DND-41 (cell line): Measurements from ENCODE around the gene SUPT3H.

Experiments
- ATAC-seq: fragments of 200-7000 bp; cut with Tn5 transposase; 3 replicates; pipeline ENCODE4 v1.9.1; 2021; ENCODE audit warnings: low read depth; ENCODE audit not compliant: insufficient read depth
- DNase-seq: peaks from one replicate; pipeline ENCODE4 v3.0.0-alpha.2; 2020
- H2AFZ ChIP-seq: 2 replicates; pipeline ENCODE4 v1.6.0; 2012; ENCODE audit warnings: low read depth, low read length
- H3K27ac ChIP-seq: 2 replicates; pipeline ENCODE4 v1.5.1; 2012; ENCODE audit warnings: low read length, inconsistent platforms
- H3K27me3 ChIP-seq: fragments of 200-600 bp; sonication (generic); 2 replicates; pipeline ENCODE4 v1.6.0; 2012; ENCODE audit warnings: low read length, mild to moderate bottlenecking, inconsistent platforms; ENCODE audit not compliant: insufficient read depth, poor library complexity
- H3K36me3 ChIP-seq: 2 replicates; pipeline ENCODE4 v1.5.1; 2012; ENCODE audit warnings: low read length, inconsistent platforms; ENCODE audit not compliant: insufficient read depth
- H3K4me1 ChIP-seq: 2 replicates; pipeline ENCODE4 v1.5.1; 2012; ENCODE audit warnings: mild to moderate bottlenecking, low read length; ENCODE audit not compliant: insufficient read depth
- H3K4me2 ChIP-seq: 2 replicates; pipeline ENCODE4 v1.6.0; 2012; ENCODE audit warnings: mild to moderate bottlenecking, moderate library complexity, low read length, inconsistent platforms; ENCODE audit not compliant: insufficient read depth
- H3K4me3 ChIP-seq, 2 experiments: fragments of 200-600 bp in 1 of 2; shearing (Covaris generic) in 1 of 2; 2 replicates each; pipeline ENCODE4 v1.5.1; 2012 to 2016; ENCODE audit warnings: inconsistent platforms in 2 of 2, low read length in 2 of 2, mild to moderate bottlenecking in 2 of 2, low read depth in 1 of 2, moderate library complexity in 1 of 2
- H3K79me2 ChIP-seq: 2 replicates; pipeline ENCODE4 v1.6.0; 2012; ENCODE audit warnings: low read length, inconsistent platforms; ENCODE audit not compliant: insufficient read depth
- H3K9ac ChIP-seq: 2 replicates; pipeline ENCODE4 v1.6.0; 2012; ENCODE audit warnings: low read depth, mild to moderate bottlenecking, inconsistent platforms, low read length, moderate library complexity
- H3K9me3 ChIP-seq: 2 replicates; pipeline ENCODE4 v1.5.1; 2012; ENCODE audit warnings: low read length, moderate library complexity, mild to moderate bottlenecking, inconsistent platforms; ENCODE audit not compliant: insufficient read depth, severe bottlenecking
- H4K20me1 ChIP-seq: 2 replicates; pipeline ENCODE4 v1.6.0; 2012; ENCODE audit warnings: low read length; ENCODE audit not compliant: insufficient read depth
- CTCF ChIP-seq: IDR thresholded peaks from 2 replicates; pipeline ENCODE4 v1.5.1; 2012; ENCODE audit warnings: borderline replicate concordance, low read length, moderate library complexity, mild to moderate bottlenecking; ENCODE audit not compliant: poor library complexity, severe bottlenecking; ENCODE audit errors: extremely low read depth
- EZH2 ChIP-seq: IDR thresholded peaks from 3 replicates; pipeline ENCODE4 v1.6.1; 2012; ENCODE audit warnings: borderline replicate concordance, low read depth, mild to moderate bottlenecking, moderate library complexity, low read length, inconsistent platforms; ENCODE audit not compliant: severe bottlenecking

The SUPT3H gene

GRCh38 chr6:45367999-45368398 is 9.7 kb downstream of the SUPT3H start:
- no peak for ATAC-seq
- H3K27ac ChIP-seq, result no peak overlapping the region
- H3K9me3 ChIP-seq, result no peaks in the 10 kb centered on the region
- H2AFZ ChIP-seq, result no peak overlapping the region
- H3K4me2 ChIP-seq, result no peak overlapping the region
- no peak for DNase-seq
- H3K4me3 ChIP-seq, result no peak overlapping the region
- H3K36me3 ChIP-seq, result no peaks in the 10 kb centered on the region
- H3K9ac ChIP-seq, result no peak overlapping the region
- TF ChIP-seq EZH2 (no peak), CTCF (no peak)
- no peaks in the 10 kb centered on the region for H3K4me1 ChIP-seq
- no peaks in the 10 kb centered on the region for H4K20me1 ChIP-seq
- no peaks in the 10 kb centered on the region for H3K27me3 ChIP-seq
- H3K79me2 ChIP-seq, result peaks cover 29% of the 10 kb centered on the region

GRCh38 chr6:45366534-45366933 is 11.2 kb downstream of the SUPT3H start:
- H3K79me2 ChIP-seq, result peaks cover 17% of the 10 kb centered on the region
- no peaks in the 10 kb centered on the region for H3K4me1 ChIP-seq
- DNase-seq, result no peak
- no peak for ATAC-seq
- H3K4me3 ChIP-seq, result no peak overlapping the region
- no peak overlapping the region for H3K9ac ChIP-seq
- TF ChIP-seq CTCF, result no peak
- TF ChIP-seq EZH2, result no peak
- no peaks in the 10 kb centered on the region for H3K36me3 ChIP-seq
- H3K9me3 ChIP-seq, result no peaks in the 10 kb centered on the region
- no peaks in the 10 kb centered on the region for H4K20me1 ChIP-seq
- H3K4me2 ChIP-seq, result no peak overlapping the region
- H2AFZ ChIP-seq, result no peak overlapping the region
- H3K27ac ChIP-seq, result no peak overlapping the region
- H3K27me3 ChIP-seq, result no peaks in the 10 kb centered on the region

DNA sequence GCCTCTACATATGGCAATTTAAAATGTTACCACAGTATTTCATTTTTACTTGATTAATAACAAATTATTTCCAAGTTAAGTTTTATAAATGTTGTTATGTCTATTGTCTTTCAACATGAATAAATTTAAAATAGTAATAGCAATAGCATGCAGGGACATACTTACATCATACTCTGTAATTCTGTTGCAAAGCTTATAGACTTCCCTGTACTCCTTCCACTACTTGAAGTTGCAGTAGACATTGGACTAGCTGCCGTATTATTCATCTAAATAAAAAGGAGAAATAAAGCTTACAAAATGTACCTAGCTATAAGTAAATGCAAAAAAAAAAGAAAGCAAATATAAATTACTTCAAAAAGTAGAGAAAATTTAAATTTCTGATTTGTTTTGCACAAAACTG is 12.7 kb downstream of the SUPT3H start:
- Histone ChIP-seq H3K9me3 (no peaks in the 10 kb centered on the region), H3K36me3 (no peaks in the 10 kb centered on the region), H3K79me2 (peaks cover 9% of the 10 kb centered on the region), H4K20me1 (no peaks in the 10 kb centered on the region), H3K9ac (no peak overlapping the region), H3K4me2 (no peak overlapping the region), H3K4me1 (no peaks in the 10 kb centered on the region), H3K27ac (no peak overlapping the region), H3K4me3 (no peak overlapping the region), H3K27me3 (no peaks in the 10 kb centered on the region), H2AFZ (no peak overlapping the region)
- TF ChIP-seq CTCF (no peak), EZH2 (no peak)
- DNase-seq (no peak), ATAC-seq (no peak)

DNA sequence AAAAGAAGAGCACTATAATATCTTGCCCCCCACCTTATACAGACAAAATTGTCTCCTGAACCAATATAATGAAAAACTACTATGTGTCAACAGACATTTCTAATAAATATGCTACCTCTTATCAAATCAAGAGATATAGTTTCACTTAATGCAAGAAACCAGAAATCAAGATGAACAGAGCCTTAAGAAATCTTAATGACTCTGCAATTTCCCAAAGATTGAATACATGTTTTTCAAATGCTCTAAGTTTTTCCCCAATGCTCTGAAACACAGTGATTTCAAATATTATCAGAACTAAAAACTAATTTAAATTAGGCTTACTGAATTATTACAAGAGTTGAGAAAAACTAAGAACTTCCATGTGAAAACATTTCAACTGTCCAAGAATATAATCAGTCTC is 13.3 kb downstream of the SUPT3H start:
- Histone ChIP-seq H3K36me3 (no peaks in the 10 kb centered on the region), H4K20me1 (no peaks in the 10 kb centered on the region), H3K4me2 (no peak overlapping the region), H3K4me3 (no peak overlapping the region), H3K9me3 (no peaks in the 10 kb centered on the region), H3K4me1 (no peaks in the 10 kb centered on the region), H3K27ac (no peak overlapping the region), H2AFZ (no peak overlapping the region), H3K79me2 (peaks cover 9% of the 10 kb centered on the region), H3K9ac (no peak overlapping the region), H3K27me3 (no peaks in the 10 kb centered on the region)
- no peak for ATAC-seq
- TF ChIP-seq CTCF (no peak), EZH2 (no peak)
- no peak for DNase-seq
